Superior temporal gyrus (tissue), 1 donor: ENCODE data around the gene RASD1.
A peak's percentile ranks its signal among the peaks of the same experiment; 100 is the strongest.
"Not testable (repeated sequence)": the region's sequence is repeated elsewhere in the genome, so short reads cannot be mapped to it uniquely, and the experiment has no call there.

Source experiments
- DNase-seq: peaks from one replicate; pipeline ENCODE4 v3.0.0-alpha.2; 2016; ENCODE audit errors: extremely low spot score

The RASD1 gene

DNA sequence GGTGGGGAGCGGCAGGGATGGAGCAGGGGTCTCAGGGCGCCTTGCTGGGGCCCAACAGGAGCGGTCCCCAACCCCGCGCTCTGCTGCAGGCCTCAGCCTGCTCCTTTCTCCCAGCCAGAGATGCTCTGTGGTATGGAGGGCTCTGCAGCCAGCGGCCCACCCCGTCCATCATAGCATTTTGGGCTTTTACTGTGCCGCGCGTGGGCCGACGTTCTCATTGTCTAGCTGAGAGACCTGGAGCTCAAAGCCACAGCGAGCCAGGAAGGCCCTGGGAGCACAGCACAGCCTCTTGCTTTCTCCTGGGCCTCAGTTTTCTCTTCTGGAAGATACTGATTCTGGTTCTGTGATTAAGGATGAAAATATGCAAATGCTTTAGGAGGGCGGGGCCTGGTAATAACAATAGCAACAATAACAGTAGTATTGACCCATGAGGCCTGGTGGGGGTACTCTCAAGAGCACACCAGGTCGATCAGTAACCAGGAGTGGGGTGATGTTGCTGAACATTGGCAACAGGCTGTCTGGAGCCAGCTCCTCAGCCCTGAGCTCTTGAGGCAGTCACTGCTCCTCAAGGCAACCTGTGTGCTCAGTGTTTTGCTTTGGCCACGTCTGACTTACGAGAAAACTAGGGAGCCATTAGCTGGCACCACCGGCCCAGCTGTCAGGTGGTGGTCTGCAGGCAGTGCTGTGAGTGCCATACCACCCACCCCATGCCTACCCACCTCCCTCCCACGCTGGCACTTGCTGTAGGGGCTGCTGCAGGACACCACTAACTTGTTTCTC lies 1.1 kb upstream of the RASD1 start:
- DNase-seq = no peak

DNA sequence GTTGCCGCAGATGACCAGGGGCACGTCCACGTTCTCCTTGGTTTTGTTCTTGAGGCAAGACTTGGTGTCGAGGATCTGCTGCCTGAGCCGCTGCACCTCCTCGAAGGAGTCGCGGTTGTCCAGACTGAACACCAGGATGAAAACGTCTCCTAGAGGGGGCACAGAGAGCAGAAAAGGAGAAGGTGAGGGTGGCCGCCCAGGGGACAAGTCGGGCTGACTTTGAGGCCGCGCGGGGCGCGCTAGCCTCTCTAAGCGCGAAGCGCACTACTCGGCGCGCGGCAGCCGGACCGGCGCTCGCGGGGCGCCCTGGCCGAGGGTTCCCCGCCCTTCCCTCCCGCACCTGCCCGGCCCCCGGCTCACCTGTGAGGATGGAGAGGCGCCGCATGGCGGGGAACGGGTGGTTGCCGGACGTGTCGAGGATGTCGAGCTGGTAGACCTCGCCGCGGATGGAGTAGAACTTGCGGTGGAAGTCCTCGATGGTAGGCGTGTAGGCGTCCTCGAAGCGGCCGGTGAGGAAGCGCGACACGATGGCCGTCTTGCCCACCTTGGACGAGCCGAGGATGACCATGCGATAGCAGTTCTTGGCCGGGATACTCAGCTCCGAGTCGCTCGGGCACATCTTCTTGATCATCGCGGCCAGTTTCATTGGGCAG lies 533 bp downstream of the RASD1 start:
- DNase-seq = no peak

DNA sequence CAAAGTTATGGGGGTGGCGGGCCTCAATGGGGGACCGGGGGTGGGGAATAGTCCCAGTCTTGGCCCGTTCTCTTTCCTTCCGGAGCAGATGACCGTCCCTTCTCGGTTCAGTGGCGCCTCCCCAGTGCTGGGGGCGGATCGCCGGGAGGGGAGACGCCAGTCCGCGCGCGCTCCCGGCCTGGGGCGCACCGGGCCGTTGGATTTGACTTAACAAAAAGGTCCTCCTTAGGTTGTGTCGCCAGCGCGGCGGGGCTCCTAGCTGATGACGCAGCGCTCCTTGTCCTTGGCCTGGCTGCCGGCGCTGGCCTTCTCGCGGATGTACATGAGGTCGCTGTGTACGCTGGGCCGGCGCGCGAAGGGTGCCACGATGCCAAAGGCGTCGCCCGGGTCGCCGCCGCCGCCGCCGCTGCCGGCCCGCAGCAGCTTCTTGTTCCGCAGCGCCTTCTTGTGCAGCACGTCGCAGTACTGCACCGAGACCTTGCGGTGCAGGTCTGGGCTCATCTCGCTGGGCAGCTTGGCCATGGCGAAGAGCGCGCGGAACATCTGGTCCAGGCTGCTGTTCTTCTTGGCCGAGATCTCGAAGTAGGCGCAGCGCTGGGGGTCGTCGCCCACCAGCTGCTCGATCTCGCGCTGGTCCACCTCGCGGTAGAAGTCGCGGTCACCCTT lies 1.2 kb downstream of the RASD1 start:
- DNase-seq = no peak

GRCh38 chr17:17494499-17494869 lies 1.7 kb downstream of the RASD1 start:
- no peak for DNase-seq

DNA sequence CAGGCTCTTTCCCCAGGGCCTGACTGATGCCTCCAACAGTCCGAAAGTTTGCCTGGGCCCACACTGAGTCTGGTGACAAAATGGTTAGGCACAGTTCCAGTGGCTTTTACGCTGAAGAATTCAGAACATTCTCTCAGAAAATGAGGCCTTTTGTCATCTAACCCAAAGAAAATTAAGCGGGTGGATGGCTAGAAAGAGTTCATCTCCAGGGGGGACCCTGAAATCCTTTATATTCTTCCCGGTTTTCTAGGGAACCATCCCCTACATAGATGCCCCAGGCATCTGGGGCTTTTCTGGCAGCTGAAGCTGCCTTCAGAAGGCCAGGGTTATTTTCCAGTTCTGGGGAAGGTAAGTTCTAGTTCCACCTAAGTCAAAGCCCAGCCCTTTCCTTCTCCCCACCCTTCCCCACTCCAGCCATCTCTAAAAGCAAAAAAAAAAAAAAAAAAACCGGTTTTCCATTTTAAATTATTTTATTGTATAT lies 2.2 kb downstream of the RASD1 start:
- DNase-seq = no peak

DNA sequence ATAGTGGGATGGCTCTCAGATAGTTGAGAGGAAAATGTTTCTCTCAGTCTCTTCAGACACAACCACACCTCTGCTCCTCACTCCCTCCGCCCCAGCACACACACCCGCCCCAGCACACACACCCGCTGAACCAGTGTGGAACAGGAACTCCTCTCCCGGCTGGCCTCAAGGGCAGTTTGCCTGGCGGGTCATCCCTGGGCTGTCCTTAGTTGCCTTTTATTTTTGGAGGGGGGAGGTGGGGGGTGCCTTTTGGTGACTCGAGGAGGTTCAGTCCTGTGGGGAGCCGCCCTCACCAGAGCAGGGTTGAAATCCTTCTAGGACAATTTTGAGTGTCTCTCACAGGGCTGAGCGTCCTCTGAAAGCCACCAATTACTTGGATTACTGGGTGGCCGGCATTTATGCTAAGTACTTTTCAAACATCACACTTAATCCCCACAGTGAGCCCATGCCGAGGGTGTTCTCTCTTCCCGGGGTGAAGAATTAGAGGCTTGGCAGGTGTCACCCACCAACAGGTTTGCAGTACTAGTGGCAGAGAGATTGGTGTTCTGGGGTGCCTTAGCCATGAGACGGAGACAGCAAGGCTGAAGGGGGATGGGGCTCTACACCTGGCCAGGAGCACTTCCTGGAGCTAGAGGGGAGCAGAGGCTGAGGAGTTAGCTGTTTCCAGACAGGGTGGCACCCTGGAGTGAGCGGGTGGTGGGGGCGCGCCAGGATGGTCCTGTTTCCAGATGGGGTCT lies 2.8 kb downstream of the RASD1 start:
- no peak for DNase-seq

DNA sequence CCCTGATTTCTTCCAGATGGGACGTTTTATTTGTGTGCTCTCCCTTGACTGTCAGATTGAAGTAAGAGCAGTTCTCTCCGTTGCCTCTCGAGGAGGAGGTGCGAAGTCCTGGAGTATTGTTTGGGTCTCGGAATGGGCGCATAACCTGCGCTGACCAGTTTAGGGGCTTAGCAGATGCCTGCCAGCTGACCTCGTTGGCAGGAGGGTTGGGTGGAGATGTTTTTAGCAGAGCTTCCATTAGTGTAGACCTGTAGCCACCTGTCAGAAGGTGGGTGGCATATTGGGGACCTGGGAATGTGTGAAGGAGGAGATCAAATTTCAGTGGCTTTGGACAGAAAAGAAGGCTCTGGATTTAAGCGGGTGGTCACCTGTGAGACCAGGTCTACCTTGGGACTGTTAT lies 3.6 kb downstream of the RASD1 start:
- no peak for DNase-seq

- no peak for DNase-seq
These were observed 4.1 kb downstream of the RASD1 start for GRCh38 chr17:17492085-17492484.

- DNase-seq = peak; percentile 73
These were observed 4.6 kb downstream of the RASD1 start for GRCh38 chr17:17491546-17491988.

DNA sequence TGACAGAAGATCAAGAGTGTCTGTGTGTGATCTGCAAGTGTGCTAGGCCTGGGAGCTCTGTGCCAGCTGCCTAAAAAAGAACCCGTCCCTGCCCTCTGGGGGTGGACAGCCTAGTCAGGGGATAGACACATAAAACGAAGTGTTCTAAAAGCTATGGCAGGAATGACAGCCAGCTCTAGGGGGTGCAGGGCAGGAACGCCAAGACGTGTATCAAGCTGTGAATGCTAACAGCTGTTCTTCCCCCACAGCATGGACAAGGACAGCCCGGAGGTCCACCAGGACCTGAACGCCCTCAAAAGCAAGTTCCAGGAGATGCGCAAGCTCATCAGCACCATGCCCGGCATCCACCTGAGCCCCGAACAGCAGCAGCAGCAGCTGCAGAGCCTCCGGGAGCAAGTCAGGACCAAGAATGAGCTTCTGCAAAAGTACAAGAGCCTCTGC lies 5.1 kb downstream of the RASD1 start:
- no peak for DNase-seq

- no peak for DNase-seq
These were observed 8.2 kb downstream of the RASD1 start for GRCh38 chr17:17487998-17488397.

GRCh38 chr17:17486416-17486815 lies 9.8 kb downstream of the RASD1 start:
- DNase-seq = not testable (repeated sequence)

DNA sequence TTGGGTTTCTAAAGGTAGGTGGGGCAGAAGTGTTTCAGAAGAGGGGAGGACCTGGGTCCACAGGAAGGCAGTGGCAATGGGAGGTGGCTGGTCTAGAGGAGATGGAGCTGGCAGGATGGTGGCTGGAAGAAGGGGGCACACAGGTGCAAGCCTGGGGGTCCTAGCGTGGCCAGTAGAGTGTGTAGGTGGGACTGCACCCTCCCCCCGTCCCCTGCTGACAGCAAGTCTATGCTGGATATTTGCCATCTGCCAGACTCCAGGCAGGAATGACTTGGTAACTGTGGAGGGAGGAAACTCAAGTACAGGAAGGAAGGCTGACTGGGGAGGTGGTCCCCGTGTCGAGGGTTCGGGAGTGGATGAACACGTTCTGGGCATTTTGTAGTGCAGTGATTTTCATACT lies 10.8 kb downstream of the RASD1 start:
- no peak for DNase-seq

DNA sequence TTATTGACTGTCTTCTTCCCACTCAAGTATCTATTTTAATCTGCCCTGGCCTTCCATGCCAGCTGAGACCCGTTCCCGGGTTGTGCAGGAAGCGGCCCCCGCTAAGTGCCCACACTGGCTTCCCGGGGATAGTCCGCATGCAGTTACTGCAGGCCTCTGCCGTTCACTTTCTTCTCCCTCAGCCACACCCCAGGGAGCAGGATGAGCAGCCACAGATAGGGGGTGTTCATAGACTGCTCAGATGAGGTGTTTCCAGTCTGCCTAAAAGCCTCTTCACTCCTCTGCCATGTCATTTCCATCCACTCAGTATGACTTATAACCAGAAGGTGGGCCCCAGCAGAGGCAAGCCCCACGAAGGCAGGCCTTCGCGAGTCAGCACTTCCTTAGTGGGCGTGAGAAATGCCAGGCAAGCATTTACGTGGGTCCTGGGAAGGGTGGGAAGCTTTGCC lies 11.7 kb downstream of the RASD1 start:
- no peak for DNase-seq

DNA sequence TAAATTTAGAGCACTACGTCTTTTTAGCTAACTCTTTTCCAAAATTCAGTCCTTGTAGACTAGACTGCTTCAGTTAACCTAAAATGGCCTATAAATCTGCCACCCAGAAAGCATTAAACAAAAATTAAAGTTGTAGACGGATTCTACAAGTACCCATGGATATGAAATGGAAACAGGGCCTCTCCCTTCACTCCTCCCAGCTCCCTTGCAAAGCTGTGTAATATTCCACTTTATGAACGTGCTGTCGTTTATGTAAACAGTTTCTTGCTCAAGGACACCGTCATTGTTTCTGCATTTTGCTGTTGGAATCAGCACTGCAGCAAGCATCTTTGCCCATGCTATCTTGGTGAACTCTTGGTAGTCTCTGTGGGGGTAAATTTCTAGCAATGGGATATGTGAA lies 14.3 kb downstream of the RASD1 start:
- DNase-seq = no peak

DNA sequence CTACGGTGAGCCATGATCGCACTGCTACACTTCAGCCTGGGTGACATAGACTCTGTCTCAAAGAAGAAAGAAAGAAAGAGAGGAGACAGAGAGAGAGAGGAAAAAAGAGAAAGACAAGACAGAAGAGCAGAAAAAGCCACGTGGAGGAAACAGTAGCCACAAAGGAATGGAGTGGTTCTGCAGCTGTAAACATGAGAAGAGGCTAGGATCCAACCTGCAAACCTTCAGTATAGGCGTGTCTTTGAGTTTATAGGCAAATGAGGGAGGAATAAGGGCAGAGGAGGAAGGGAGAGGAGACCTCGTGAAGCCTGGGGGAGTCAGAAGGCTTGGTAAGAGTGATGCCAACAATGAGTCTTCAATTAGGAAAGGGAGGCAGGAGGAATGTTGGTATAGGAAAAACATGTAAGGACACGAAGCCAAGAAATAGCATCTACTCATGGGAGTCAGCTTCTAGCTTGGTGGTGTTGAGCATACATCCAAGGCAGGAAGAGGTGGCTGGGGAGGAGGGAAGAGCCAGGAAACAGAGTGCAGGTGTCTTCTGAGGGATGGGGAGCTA lies 15.5 kb downstream of the RASD1 start:
- no peak for DNase-seq

DNA sequence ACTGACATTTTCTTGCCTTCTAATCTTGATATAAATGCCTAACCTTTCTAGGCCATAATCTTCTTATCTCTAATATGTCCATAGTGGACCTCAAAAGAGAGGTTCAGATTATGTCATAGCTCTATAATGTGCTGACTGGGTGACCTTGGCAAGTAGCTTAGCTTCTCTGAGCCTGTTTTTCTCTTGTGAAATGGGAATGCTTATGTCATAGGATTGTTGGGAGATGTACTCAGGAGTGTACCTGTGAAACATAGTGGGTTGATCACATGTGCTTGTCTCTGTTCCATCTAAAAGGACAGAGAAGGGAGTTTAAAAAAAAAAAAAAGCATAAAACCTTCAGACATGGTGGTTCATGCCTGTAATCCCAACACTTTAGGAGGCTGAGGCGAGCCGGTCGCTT lies 17.0 kb downstream of the RASD1 start:
- peak; percentile 60 for DNase-seq

DNA sequence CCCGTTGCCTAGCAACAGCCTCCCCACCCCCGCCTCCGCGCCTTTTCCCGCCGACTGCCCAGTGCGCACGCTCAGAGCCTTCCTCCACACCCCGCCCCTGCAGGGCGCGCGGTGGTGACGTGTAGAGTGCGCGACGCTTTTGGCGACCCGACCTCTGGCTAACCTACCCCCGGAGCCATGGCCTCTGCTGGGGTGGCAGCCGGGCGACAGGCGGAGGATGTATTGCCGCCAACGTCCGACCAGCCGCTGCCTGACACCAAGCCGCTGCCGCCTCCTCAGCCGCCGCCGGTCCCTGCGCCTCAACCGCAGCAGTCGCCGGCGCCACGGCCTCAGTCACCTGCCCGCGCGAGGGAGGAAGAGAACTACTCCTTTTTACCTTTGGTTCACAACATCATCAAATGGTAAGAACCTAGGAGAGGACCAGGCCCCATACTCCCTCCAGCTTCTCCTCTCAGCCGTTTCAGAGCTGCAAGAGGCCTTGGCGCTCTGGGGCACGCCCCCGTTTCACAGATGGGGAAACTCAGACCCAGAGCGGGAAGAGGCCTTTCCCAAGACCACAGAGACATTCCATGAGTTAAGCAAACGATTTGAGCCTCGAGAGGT lies 19.2 kb downstream of the RASD1 start, which contains the start of gene MED9:
TSS of gene MED9 (plus strand) at position 136 of the 603 bp plus-strand sequence. CDS start at position 178, 42 bp downstream.
- DNase-seq = peak; percentile 93

DNA sequence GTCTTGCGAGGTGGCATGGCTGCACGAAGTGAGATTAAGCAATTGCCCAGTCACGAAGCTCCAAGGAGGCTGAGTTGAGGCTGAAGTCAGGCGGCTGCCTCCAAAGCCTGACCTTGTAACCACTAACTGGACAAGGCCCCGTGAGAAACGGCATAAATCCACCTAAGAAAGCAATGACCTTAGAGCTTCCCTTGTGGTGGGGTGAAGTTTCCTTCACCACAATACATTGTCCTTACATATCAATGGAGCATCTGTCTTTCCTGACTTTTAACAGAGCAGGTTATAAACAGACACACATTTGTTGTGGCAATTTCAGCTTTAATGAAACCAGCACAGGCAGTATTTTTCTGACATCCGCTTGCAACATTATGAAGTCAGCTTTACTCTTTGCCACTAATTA lies 21.9 kb downstream of the RASD1 start:
- DNase-seq = no peak

DNA sequence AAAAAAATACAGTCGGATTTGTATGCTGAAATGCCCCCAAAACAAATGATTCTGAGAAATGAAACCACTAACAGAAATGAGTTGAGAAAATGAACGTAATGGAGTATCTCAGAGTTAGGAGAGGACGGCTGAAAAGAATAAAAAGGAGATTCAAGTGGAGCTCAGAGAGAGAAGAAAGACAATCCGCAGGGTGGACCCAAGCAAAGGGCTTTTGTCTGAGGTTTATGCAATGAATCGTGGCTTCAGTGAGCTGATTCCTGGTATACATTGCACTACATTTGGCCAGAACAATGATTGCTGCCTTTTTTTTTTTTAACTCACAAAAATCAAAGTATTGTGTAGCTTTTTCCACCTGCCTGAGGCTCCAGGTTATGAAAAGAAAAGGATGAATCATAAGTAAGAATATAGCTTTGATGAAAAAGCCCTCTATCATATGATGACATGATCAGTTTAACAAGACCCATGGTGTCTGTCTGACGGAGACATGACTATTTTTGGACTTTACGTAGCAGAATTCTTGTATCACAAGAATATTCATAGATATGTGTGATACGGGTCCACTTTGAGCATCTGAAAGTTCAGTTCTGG lies 23.8 kb downstream of the RASD1 start:
- peak; percentile 59 for DNase-seq

- DNase-seq = no peak
These were observed 26.2 kb downstream of the RASD1 start for GRCh38 chr17:17469996-17470395.
